Adrenal gland (tissue), 12 donors: ENCODE results near the gene CHST2. TPM values are rescaled to one million over a fixed set of nuclear protein-coding genes. Genes with fewer than 3 reads are reported as not detected.
A peak's percentile ranks its signal among the peaks of the same experiment; 100 is the strongest.

Experiments
- DNase-seq, 7 donors: peaks; one replicate each; pipeline ENCODE4 v3.0.0-alpha.2; 2019 to 2020
- H3K27ac ChIP-seq, 5 donors: fragments of 200-600 bp; sonication (generic) in 4 of 5; 1 replicate in 3 of 5; 2 replicates in 2 of 5; pipeline versions ENCODE4 v1.5.1 to v1.8.0; 2016 to 2020; ENCODE audit warnings: mild to moderate bottlenecking in 1 of 5
- H3K27me3 ChIP-seq: fragments of 200-600 bp; 2 replicates; pipeline ENCODE4 v1.8.0; 2021
- H3K36me3 ChIP-seq, 2 donors: fragments of 200-600 bp; replicated peaks in 1 of 2; 1 replicate in 1 of 2; 2 replicates in 1 of 2; pipeline versions ENCODE4 v1.5.1 to v1.8.0; 2018 to 2022
- H3K4me1 ChIP-seq, 2 donors: fragments of 200-600 bp; replicated peaks in 1 of 2; 1 replicate in 1 of 2; 2 replicates in 1 of 2; pipeline versions ENCODE4 v1.5.1 to v1.8.0; 2018 to 2021
- H3K4me3 ChIP-seq, 4 donors: fragments of 200-600 bp; sonication (generic) in 3 of 4; one replicate each; pipeline ENCODE4 v1.5.1; 2016 to 2018
- H3K9me3 ChIP-seq, 3 donors: fragments of 200-600 bp; sonication (generic) in 1 of 3; replicated peaks in 1 of 3; 1 replicate in 2 of 3; 2 replicates in 1 of 3; pipeline versions ENCODE4 v1.5.1 to v1.8.0; 2016 to 2021
- CTCF ChIP-seq, 6 experiments: fragments of 450-650 bp in 4 of 6; fragments of 200-600 bp in 2 of 6; sonication (generic) in 1 of 6; IDR thresholded peaks; 1 replicate in 5 of 6; 2 replicates in 1 of 6; pipeline versions ENCODE4 v1.5.1 to v1.8.0; 2016 to 2021; ENCODE audit warnings: antibody characterized with exemption in 6 of 6, mild to moderate bottlenecking in 2 of 6, moderate library complexity in 1 of 6
- POLR2A ChIP-seq, 2 donors: fragments of 450-650 bp; IDR thresholded peaks; one replicate each; pipeline ENCODE4 v1.6.1; 2017; ENCODE audit warnings: antibody characterized with exemption in 2 of 2, mild to moderate bottlenecking in 2 of 2, moderate library complexity in 1 of 2
- WGBS, 4 donors: extraction: QIAGEN DNeasy Blood & Tissue Kit in 2 of 4; methylation state at CpG; one replicate each; pipeline versions ENCODE4 v1.1.5 to v1.1.7; 2013 to 2017; 5-methylcytosine and 5-hydroxymethylcytosine counted together
- intact Hi-C, 2 donors: fragments of 100-400 bp; cut with DNase I; formaldehyde crosslinking; loops; one replicate each; pipeline versions ENCODE4 v1.14.1 to v1.15.0; 2022 to 2023
- polyA plus RNA-seq, 3 donors: library from polyadenylated mRNA; stranded (reverse); fragments of 200-250 nt in 2 of 3; fragments of 350-450 nt in 1 of 3; fragmentation: Illumina TruSeq in 1 of 3; extraction: RNeasy Lipid Tissue Mini Kit (QIAGEN cat#74804) in 1 of 3; gene quantifications; one replicate each; pipeline ENCODE4 v1.2.3, GENCODE V29; 2013 to 2014
- total RNA-seq, 9 donors: library from RNA; depleted of rRNA in 4 of 9; stranded (reverse); fragments of >200 nt in 4 of 9; fragments of 120-200 nt in 1 of 9; fragmentation: NEBNext Ultra II Directional in 1 of 9; extraction: Animal tissue kit (Norgen Biotek cat#: 25700) in 1 of 9; gene quantifications; one replicate each; pipeline versions ENCODE4 v1.1.0 to v1.2.4, GENCODE V29; 2013 to 2023
- donor health status: healthy with polysubstance abuse.
- donor health status: Bipolar disorder and iron deficiency.
- donor health status: DM: yes; HTN: yes; CAD: no.
- donor health status: DM: no; HTN: no; CAD: no.
- donor health status: DM: no; HTN: no; CAD: no.
- donor health status: DM: yes; HTN: yes; CAD: no.

The CHST2 gene
- total and polyA plus RNA-seq, 12 donors: 1.9 to 11.4 (median 3.6) TPM

- peaks cover 0 to 7% (median 0%) of the 10 kb centered on the region in 3 donors for H3K9me3 ChIP-seq
- WGBS, 4 donors: 82 to 94% (median 93%) methylated on average over 2 of the region's 2 CpGs
- H3K36me3 ChIP-seq: no peaks in the 10 kb centered on the region
Observed at GRCh38 chr3:143168855-143169192, 49.3 kb downstream of the CHST2 start.

GRCh38 chr3:143170074-143170473 lies 50.5 kb downstream of the CHST2 start:
- Histone ChIP-seq H3K9me3 (peaks cover 0 to 7% (median 0%) of the 10 kb centered on the region in 3 donors), H3K36me3 (no peaks in the 10 kb centered on the region), H3K4me3 (no peak overlapping the region), H3K27me3 (no peaks in the 10 kb centered on the region), H3K4me1 (no peaks in the 10 kb centered on the region), H3K27ac (peak overlapping the region in 2 of 5 donors; percentile 42 to 46)
- DNase-seq: no peak
- intact Hi-C loops: no loop called here
- WGBS, 4 donors: 59 to 75% (median 67%) methylated on average over 6 of the region's 6 CpGs
- no peak for TF ChIP-seq CTCF (IDR thresholded peaks at IDR 0.05)
- TF ChIP-seq POLR2A (IDR thresholded peaks at IDR 0.05): no peak

More at GRCh38 chr3:143168855-143169192, 49.3 kb downstream of the CHST2 start:
- TF ChIP-seq CTCF (IDR thresholded peaks at IDR 0.05): no peak
- Histone ChIP-seq H3K27ac (no peak overlapping the region), H3K4me1 (no peaks in the 10 kb centered on the region), H3K27me3 (no peaks in the 10 kb centered on the region), H3K4me3 (no peak overlapping the region)
- intact Hi-C loops: no loop called here
- DNase-seq: no peak

- 0 to 35% (median 18%) methylated on average over 1 of the region's 1 CpG for WGBS, 4 donors
- Histone ChIP-seq H3K36me3 (no peaks in the 10 kb centered on the region), H3K9me3 (peaks cover 0 to 7% (median 0%) of the 10 kb centered on the region in 3 donors), H3K27me3 (no peaks in the 10 kb centered on the region), H3K27ac (peak overlapping the region in 2 of 5 donors; percentile 42 to 46), H3K4me3 (no peak overlapping the region), H3K4me1 (no peaks in the 10 kb centered on the region)
- intact Hi-C loops: no loop called here
- TF ChIP-seq POLR2A (IDR thresholded peaks at IDR 0.05) (no peak), CTCF (IDR thresholded peaks at IDR 0.05) (no peak)
- no peak for DNase-seq
Observed at GRCh38 chr3:143170676-143171075, 51.1 kb downstream of the CHST2 start.

GRCh38 chr3:143171141-143171980 lies 51.8 kb downstream of the CHST2 start:
- H3K27ac ChIP-seq: peak overlapping the region in 2 of 5 donors; percentile 42 to 46
- peaks cover 0 to 7% (median 0%) of the 10 kb centered on the region in 3 donors for H3K9me3 ChIP-seq
- no peaks in the 10 kb centered on the region for H3K27me3 ChIP-seq
- 46 to 64% (median 52%) methylated on average over 3 of the region's 3 CpGs for WGBS, 4 donors
- H3K4me1 ChIP-seq: no peaks in the 10 kb centered on the region
- TF ChIP-seq POLR2A (IDR thresholded peaks at IDR 0.05): no peak
- no peaks in the 10 kb centered on the region for H3K36me3 ChIP-seq
- no peak overlapping the region for H3K4me3 ChIP-seq
- no peak for DNase-seq
- intact Hi-C loops: no loop called here
